Middle frontal gyrus (tissue), 1 donor: ENCODE data around the gene CNIH4.
"Not testable (repeated sequence)": the region's sequence is repeated elsewhere in the genome, so short reads cannot be mapped to it uniquely, and the experiment has no call there.

ENCODE experiments used
- DNase-seq: peaks from one replicate; pipeline ENCODE4 v3.0.0-alpha.2; 2015; ENCODE audit warnings: low spot score; ENCODE audit errors: extremely low spot score

CNIH4 gene

GRCh38 chr1:224348137-224348536 is 8.5 kb upstream of the CNIH4 start:
- DNase-seq = no peak

GRCh38 chr1:224349716-224350115 is 7.0 kb upstream of the CNIH4 start:
- DNase-seq = not testable (repeated sequence)

GRCh38 chr1:224352436-224353085 is 4.1 kb upstream of the CNIH4 start:
- DNase-seq = not testable (repeated sequence)

GRCh38 chr1:224353975-224354925 is 2.4 kb upstream of the CNIH4 start:
- DNase-seq = no peak

GRCh38 chr1:224357626-224358124 is 996 bp downstream of the CNIH4 start:
- no peak for DNase-seq

- DNase-seq = no peak
These were observed 1.6 kb downstream of the CNIH4 start for GRCh38 chr1:224358237-224358636.

GRCh38 chr1:224359207-224359606 is 2.5 kb downstream of the CNIH4 start:
- DNase-seq = no peak

- no peak for DNase-seq
These were observed 11.7 kb downstream of the CNIH4 start for GRCh38 chr1:224368409-224368808.

- no peak for DNase-seq
These were observed 16.4 kb downstream of the CNIH4 start for GRCh38 chr1:224373008-224373590.

GRCh38 chr1:224375059-224375458 is 18.4 kb downstream of the CNIH4 start:
- DNase-seq = no peak

- no peak for DNase-seq
These were observed 21.0 kb downstream of the CNIH4 start for GRCh38 chr1:224377676-224378006.

- DNase-seq = no peak
These were observed 22.4 kb downstream of the CNIH4 start for GRCh38 chr1:224378855-224379631.

- no peak for DNase-seq
These were observed 23.3 kb downstream of the CNIH4 start for GRCh38 chr1:224380003-224380402.

GRCh38 chr1:224381880-224382548 is 25.3 kb downstream of the CNIH4 start:
- no peak for DNase-seq

- DNase-seq = no peak
These were observed 26.5 kb downstream of the CNIH4 start for GRCh38 chr1:224383218-224383617.

GRCh38 chr1:224387302-224387912 is 30.7 kb downstream of the CNIH4 start:
- no peak for DNase-seq

GRCh38 chr1:224387943-224388342 is 31.3 kb downstream of the CNIH4 start:
- no peak for DNase-seq

GRCh38 chr1:224390517-224390916 is 33.8 kb downstream of the CNIH4 start:
- no peak for DNase-seq

GRCh38 chr1:224392411-224393249 is 36.0 kb downstream of the CNIH4 start:
- DNase-seq = no peak
